C1 segment of cervical spinal cord (tissue), 14 donors: ENCODE measurements around the gene EDIL3.
A peak's percentile ranks its signal among the peaks of the same experiment; 100 is the strongest.

Source experiments
- DNase-seq, 14 donors: peaks; one replicate each; lab custom pipeline; 2025; lab: John Stamatoyannopoulos, UW

Gene EDIL3, protein sequence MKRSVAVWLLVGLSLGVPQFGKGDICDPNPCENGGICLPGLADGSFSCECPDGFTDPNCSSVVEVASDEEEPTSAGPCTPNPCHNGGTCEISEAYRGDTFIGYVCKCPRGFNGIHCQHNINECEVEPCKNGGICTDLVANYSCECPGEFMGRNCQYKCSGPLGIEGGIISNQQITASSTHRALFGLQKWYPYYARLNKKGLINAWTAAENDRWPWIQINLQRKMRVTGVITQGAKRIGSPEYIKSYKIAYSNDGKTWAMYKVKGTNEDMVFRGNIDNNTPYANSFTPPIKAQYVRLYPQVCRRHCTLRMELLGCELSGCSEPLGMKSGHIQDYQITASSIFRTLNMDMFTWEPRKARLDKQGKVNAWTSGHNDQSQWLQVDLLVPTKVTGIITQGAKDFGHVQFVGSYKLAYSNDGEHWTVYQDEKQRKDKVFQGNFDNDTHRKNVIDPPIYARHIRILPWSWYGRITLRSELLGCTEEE

DNA sequence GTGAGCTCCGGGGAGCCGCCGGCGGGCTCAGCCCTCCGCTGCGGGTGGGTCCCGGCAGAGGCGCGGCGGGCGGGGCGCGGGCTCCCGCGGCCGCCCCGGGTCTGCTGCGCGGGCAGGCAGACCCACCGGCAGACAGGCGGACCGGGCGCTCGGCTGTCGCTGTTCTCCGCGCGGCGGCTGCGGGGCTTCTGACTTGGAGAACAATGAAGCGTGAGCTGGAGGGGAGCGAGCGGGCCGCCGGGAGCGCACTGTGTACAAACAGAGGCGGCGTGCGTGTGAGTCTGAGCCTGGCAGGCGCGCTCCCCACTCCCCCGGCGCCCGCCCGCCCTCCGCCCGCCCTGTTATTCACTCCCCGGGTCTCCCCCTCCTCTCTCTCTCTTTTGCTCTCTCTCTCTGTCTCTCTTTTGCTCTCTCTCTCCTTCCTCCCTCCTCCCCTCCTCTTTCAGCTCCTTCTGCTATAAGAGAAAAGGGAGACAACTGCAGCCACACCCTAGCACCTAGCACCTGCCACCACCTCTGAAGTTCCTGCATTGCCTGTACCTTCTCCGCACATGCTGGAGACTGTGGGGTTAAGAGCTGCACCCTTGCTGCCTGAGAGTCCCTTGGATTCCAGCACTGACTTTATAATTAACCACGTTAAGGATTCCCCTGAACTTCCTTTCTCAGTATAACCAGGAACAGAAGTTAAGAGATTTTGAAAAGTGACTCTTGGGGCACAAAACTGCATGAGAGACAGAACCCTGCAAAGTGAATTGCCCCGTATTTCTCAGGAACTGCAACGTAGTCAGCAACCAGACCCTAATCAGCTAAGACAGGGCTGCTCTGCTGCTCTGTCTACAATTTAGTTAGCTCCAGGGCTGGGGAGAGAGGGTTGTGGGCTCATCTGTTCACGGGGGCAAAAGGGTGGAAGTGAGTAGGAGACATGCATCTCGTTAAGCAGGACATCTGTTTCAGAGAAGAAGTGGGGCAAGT is at the start of gene EDIL3:
EDIL3 (minus strand) TSS at position 277 of the 972 bp plus-strand sequence. CDS start 506 bp downstream, outside the sequence.
- DNase-seq, result peak in 12 of 14 donors; percentile 21 to 84 (median 55)

DNA sequence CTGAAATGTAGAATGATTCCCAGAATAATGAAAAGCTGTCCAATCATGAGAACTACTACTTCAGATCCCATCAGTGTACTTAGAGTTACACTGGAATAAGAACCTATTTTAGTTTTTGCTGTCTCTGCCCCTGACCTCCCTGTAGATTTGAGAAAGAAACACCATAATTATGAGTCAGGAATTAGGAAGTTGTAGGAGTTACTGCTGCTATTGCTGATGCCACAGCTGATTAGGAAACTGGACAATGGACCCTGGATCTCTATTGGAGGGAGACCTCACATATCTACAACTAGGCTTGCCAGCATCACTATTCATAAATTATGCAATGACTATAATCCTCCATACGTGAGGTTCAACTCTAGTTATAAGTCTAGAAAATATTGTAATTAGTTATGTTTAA is 48.8 kb upstream of the EDIL3 start:
- DNase-seq, result no peak

DNA sequence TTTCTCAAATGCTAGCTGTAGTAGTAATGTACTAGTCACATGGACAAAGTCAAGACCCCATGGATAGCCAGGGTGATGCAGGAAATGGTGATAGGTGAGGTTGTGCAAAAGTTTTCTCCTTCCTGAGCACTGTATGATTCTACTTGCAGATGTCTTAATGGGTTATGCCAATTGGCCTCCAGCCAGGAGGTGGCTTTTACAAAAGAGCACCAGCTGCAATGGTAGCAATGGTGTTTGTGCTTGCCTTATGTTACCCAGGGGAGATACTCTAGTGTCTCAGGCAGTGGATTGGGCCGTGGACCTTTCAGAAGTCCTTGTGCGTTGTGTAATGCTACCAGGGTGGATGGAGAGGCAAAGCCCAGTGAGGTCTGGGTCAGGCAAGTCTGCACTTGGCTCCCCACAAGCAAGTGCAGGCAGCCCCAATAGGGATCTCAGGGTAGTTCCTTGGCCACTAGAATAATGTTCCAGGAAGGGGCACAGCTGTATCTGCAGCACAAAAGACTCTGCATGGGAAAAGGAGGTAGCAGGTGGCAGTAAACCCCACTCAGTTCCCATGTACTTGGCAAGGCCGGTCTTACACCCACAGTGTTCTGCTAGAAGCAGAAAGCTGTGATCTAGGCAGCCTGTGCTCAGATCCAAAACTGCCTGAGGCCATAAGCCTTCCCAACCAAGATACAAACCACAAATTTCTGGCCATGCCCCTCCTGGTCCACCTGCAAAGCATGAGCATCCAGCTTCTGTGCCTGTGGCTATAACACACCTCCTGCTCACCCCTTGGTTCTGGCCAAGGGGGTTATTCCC is 46.4 kb upstream of the EDIL3 start:
- no peak for DNase-seq

DNA sequence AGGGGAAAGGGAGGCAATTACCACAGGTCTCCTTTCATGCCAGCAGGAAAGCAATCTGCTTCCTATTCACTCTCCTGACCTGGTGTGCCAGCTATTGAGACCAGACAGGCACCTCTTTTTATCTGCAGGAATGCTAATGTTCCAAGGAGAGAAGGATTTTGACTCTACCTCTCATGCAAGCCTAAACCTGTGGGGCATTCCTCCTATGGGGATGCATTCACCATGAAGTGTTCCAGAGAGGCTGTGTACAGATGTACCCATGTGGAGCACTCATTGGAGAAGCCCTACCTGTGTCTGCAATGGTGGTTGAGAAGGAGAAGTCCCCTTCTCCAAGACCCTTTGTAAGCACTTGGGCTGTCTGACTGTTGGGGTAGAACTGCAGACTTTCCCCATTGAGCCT is 45.4 kb upstream of the EDIL3 start:
- DNase-seq, result no peak

DNA sequence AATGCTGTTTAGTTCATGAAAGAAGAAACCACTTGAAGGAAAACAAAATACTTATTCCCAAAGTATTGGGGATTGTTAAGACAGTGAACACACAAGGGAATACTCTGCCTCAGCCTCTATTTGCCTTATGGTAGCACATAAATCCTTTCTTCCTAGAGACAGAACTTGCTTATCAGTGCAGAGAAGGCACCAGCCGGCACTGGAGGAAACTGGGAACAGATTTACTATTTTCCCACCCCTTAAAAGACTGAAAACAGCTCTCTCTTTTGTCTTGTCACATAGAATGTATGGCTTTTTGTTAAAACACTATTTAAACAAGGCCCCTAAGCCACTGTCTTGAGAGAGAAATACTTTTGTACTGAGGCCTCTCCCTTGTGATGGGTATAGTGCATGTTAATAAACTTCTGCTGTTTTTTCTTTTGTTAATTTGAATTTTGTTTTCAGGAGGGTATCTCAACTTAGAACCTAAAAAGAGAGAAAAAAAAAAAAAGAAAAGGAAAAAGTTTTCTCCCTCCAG is 40.7 kb upstream of the EDIL3 start:
- no peak for DNase-seq

DNA sequence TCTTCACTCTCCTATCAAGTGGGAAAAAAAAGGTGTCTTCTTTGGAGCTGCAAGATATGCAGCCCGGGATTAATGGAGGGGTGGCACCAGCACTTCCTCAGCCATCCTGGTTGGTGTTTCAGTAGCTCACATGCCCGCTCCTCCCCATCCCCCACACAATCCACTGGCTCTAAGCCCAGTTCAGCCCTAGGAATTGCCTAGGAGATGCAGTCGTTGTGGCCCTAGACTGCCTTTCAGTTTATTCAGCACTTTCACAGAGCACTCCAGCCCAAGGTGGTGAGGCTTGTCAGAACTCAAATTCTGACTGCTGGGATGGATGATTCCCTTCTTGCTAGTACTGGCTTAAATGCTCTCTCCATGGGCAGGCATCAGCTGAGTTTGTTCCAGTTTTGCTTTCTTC is 35.1 kb upstream of the EDIL3 start:
- DNase-seq, result no peak

DNA sequence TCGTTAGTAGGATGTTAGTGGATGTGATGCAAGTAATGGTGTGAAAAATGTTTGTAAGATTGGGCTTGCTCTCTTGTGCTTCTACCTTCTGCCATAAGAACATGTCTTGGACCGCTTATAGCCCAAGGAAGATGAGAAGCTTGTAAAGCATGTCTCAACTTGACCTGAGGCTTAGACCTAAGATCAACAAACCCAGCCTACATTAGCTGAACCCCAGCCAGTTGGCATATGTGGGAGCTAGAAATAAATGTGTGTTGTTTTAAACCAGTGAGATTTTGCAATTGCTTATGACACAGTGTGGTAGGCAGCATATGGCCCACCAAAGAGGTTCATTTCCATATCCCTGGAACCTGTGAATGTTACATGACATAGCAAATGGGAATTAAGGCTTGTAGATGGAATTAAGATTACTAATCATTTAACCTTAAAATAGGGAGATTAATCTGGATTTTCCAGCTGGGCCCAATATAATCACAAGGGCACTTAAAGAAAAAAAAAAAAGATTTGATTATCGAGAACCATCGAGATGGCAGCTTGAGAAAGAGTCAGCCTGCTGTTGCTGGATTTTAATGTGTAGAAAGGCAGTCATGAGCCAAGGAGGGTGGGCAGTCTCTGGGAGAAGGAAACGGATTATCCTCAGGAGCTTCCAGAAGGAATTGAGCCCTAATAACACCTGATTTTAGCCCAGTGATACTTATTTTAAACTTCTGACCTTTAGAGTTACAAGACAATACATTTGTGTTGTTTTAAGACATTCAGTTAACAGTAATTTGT is 27.3 kb upstream of the EDIL3 start:
- no peak for DNase-seq

DNA sequence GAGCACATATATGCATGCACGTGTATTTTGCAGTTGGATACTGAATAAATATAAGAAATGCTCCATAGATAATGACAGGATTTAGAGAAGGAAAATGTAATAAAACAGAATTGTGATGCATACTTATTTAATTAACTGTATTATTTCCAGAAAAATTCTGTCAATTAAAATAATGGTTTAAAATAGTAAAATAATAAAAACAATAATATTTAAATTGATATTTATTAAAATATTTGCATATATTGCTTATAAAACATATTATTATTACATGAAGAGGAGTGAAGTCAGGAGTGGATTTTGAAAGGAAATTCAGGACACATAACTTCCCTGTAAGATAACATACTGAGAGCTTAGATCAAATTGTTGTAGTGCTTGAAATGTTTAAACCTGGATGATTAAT is 21.4 kb upstream of the EDIL3 start:
- no peak for DNase-seq

DNA sequence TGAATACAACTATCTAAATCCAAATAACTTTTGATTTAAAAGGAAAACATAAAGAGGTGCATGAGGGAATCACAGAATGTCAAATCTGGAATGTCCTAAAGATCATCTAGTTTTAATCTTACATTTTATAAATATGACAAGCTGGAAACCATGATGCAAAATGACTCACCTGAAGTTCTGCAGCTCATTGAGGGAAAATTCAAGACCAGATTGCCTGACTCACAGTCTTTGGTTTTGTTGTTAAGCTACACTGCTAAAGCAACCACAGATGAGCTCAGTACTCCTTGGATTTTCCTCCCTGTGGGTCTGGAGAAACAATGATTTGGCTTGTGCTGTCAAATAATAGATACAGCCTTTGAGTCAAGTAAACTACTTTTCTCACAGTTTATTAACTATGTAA is 19.1 kb upstream of the EDIL3 start:
- no peak for DNase-seq

DNA sequence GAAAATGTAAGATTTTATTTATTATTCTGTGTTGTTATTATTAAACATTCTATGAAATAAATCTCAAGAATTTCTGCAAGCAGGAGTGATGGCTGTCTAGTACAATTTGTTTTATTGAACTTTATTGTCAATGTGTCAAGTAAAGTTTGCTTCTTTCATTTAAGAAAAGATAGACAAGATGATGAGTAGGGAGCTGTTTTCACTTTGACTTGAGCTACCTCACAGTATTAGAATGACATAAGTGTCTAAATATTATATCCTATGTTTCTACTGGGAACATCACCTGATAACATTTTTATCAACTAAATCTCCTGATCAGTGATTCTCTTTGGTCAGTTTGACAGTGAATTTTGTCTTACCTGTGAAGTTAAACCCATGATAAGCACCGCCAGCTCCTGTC is 12.7 kb upstream of the EDIL3 start:
- no peak for DNase-seq

DNA sequence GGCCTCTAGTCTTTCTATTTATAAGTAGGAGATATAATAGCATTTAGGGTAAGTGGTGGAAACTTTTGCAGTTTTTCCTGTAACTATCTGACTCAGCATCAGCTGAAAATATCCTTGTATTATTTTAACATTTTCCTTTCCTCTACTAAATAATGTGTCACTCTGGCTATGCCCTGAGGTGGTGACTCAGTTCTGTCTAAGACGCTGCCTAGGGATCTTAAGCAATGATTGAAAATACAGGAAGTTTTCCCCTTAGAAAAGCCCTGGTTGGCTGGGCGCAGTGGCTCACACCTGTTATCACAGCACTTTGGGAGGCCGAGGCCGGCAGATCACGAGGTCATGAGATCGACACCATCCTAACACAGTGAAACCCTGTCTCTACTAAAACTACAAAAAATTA is 9.3 kb upstream of the EDIL3 start:
- DNase-seq, result no peak

DNA sequence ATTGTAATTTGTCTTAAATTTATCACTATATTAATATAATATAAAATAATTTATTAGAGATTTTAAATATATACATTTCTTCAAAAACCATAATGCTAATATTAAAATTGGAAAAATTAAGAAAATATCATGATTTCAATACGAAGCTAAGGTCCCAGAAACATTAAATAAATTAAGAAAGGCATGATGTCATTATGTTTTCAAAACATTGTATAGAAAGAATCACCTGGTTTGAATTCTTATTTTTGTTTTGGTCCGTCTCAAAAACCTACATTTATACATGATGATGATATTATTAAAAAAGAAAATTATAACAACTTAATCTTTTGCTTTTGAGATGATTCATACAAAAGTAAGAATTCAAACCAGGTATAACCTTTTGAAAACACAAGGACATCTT is 8.2 kb upstream of the EDIL3 start:
- no peak for DNase-seq

DNA sequence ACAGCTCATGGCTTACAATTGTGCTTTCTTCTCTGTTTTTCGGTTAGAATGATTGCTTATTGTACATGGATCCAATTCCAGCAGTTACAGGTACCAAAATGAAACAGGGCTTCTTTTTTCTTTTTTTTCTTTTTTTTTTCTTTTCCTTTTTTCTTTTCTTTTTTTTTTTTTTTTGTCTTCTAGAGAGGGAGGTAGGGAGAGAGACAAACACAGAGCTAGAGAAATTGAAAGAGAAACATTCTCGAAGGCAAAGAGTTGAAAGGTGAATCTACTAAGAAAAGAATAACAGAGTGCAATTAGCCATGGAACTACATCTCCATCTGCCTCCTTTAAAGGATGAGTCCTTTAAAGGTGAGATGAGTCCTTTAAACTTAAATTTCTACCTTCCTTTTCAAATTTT is 1.0 kb upstream of the EDIL3 start:
- DNase-seq, result no peak

DNA sequence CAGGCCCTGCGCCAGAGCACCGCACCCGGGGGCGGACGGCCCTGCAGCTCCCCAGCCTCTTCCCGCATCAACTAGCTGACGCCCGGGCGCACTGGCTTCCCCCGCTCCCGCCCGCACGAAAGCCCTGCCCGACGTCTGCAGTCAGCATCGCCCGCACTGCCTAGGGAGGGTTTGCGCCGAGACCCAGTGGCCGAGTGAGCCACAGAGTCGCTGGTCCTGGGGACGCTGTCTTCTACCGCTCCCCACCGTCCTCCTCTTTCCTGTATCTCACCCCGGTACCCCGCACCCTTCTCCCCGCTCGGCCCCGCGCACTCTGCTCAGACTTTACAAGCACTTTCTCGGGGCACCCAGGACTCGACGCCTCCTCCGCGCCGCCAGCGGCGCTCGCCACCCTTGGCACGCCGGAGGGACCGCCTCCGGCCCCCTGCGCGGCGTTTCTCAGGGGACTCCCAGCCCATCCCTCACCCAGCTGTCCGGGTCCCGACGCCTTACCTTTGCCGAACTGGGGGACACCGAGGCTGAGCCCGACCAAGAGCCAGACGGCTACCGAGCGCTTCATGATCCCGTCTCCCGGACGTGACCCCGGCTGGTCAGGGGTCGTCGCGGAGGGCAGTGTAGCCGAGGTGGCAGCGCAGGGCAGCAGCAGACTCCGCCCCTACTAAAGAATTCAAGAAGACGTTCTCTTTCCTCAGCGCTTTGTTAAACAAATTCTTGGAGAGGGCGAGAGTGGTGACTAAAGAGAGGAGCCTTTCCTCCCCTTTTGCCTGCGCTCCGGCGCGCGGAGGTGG is 670 bp downstream of the EDIL3 start:
- DNase-seq, result peak in 11 of 14 donors; percentile 10 to 84 (median 47)

DNA sequence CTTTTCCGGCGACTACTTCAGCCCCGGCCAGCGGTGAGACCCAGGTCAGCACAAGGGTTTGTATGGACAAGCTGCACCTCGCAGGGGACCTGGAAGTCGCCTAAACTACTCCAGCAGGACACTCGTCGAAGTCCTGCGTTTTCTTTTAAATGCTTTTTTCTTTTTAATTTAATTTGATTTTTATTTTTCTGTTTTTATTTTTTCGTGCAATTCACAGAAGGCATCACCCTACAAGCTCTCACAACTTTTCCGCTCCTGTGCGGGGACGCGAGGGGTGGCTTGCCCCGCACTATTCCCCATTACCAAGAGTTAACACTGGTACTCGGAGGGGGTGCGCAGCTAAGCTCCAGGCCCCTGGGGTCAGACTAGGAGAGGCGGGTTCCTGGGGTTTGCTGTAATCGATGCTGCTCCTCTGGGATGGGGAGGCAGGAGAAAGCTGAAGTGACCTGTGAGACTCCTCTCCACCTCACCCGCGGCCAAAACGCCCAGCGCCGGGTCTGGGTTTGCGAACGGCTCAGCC is 1.3 kb downstream of the EDIL3 start:
- DNase-seq, result peak in 4 of 14 donors; percentile 31 to 71 (median 52)

DNA sequence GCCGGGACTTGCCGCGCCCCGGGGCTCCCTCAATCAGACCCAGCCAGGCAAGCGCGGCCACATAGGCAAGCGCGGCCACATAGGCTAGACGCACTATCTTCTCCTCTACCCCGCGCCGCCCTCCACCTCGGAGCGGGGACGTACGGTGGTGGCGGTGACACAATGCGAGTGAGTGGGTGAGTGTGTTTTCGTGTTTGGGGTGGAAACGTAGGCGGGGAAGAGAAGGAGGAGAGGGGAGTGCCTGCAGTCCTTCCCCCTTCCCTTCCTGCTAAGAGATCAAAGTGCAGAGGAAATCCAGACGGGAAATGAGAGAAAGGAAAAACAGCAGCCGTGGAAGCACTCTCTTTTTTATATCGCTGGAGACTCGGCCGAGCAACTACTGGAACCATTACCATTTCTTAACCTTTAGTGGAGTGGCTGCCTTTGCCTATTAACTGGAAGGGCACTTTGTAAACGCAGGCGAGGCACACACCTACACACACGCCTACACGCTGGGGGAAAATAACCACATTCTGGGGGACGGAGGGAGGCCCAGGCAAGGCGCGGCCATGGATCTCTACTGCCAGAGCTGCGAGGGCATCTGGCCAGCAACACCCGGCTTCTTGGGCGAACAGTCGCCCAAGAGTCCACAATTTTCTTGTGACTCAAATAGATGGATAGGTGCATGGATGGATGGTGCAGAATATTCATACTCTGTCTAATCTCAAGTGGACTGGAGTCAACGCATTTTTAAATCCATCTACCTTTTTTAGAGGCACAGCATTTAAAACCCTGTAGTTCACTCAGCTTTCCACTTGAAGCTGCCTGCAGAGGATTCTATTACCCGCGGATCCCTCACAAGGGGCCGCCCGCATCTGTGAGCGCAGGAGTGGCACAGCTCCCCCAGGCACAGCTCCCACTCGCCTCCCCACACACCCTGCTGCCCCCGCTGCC is 2.1 kb downstream of the EDIL3 start:
- peak in 13 of 14 donors; percentile 7 to 81 (median 41) for DNase-seq

DNA sequence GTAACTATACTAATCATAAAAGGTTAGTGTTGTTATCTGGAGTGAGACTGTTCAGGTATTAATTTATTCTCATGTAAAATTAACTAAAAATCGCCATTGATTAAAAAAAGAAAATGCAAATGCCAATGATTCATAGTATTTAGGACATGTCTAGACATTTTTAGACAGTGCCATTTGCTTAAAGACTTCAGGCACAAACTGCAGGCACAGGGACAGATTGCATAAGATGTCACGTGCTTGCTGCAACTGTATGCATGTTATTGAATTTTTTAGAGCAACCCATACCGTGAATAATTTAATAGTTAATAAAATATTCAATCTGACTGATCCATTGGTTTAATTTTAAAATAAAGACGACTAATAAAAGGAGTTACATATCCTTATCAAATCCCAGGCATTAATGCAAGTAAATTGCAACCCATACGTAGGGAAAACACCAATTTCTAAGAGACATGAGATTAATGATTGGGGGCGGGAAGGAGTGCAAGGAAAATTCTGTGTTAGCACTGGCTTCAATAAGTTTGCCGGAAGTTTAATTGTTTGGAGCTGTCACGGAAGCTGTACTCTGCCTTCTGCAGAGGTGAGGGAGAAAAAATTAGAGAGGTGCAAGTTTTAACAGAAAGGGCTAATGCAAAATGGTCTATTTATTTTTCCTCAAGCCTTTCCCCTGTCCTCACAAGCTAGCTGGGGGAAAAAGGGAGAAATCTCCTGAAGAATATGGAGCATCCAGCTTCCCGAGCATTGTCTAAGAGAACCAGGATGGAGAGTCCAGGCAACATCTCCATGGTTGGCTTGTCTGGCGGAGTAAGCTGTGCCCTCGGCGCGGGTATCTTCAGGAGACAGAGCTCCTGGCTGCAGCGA is 2.9 kb downstream of the EDIL3 start:
- DNase-seq, result peak in 2 of 14 donors; percentile 9 to 48
